Astrocyte of the cerebellum (primary cell): ENCODE results near the gene SLX9.

Experiments used
- DNase-seq: peaks from one replicate; pipeline ENCODE4 v3.0.0-alpha.2; 2011; ENCODE audit warnings: low read depth
- H3K4me3 ChIP-seq: 2 replicates; pipeline ENCODE4 v1.5.1; 2011; ENCODE audit warnings: mild to moderate bottlenecking, low read depth, low read length, moderate library complexity
- CTCF ChIP-seq: IDR thresholded peaks from 2 replicates; pipeline ENCODE4 v1.5.1; 2012; ENCODE audit warnings: low read length, low read depth, moderate library complexity, mild to moderate bottlenecking; ENCODE audit errors: missing control alignments
- in situ Hi-C: cut with HindIII; loops from 2 replicates; pipeline ENCODE4 v1.10.0; 2017; ENCODE audit warnings: low sequenced_read_pairs

The SLX9 gene

GRCh38 chr21:44987886-44988606 lies 48.2 kb downstream of the SLX9 start:
- DNase-seq: no peak
- H3K4me3 ChIP-seq: no peak overlapping the region
- no peak for TF ChIP-seq CTCF
- in situ Hi-C loops: no loop called here

- in situ Hi-C loops: no loop called here
- no peak for DNase-seq
- TF ChIP-seq CTCF: no peak
- H3K4me3 ChIP-seq: no peak overlapping the region
These were observed 49.0 kb downstream of the SLX9 start for GRCh38 chr21:44988607-44989536.

- no peak for DNase-seq
- H3K4me3 ChIP-seq: no peak overlapping the region
- no peak for TF ChIP-seq CTCF
- in situ Hi-C loops: no loop called here
These were observed 49.7 kb downstream of the SLX9 start for GRCh38 chr21:44989537-44989886.

- TF ChIP-seq CTCF: no peak
- in situ Hi-C loops: no loop called here
These were observed 50.3 kb downstream of the SLX9 start for GRCh38 chr21:44989943-44990780.

GRCh38 chr21:44990921-44991320 lies 51.1 kb downstream of the SLX9 start:
- DNase-seq: no peak
- TF ChIP-seq CTCF: no peak
- no peak overlapping the region for H3K4me3 ChIP-seq
- in situ Hi-C loops: no loop called here

More at GRCh38 chr21:44989943-44990780, 50.3 kb downstream of the SLX9 start:
- H3K4me3 ChIP-seq: no peak overlapping the region
- DNase-seq: no peak
